NCI-H345 (cell line): Measurements from ENCODE around the gene AKAP13.
"Not testable (repeated sequence)": the region's sequence is repeated elsewhere in the genome, so short reads cannot be mapped to it uniquely, and the experiment has no call there.

Source experiments
- DNase-seq: peaks from one replicate; lab custom pipeline; 2025; lab: John Stamatoyannopoulos, UW

AKAP13 gene, protein sequence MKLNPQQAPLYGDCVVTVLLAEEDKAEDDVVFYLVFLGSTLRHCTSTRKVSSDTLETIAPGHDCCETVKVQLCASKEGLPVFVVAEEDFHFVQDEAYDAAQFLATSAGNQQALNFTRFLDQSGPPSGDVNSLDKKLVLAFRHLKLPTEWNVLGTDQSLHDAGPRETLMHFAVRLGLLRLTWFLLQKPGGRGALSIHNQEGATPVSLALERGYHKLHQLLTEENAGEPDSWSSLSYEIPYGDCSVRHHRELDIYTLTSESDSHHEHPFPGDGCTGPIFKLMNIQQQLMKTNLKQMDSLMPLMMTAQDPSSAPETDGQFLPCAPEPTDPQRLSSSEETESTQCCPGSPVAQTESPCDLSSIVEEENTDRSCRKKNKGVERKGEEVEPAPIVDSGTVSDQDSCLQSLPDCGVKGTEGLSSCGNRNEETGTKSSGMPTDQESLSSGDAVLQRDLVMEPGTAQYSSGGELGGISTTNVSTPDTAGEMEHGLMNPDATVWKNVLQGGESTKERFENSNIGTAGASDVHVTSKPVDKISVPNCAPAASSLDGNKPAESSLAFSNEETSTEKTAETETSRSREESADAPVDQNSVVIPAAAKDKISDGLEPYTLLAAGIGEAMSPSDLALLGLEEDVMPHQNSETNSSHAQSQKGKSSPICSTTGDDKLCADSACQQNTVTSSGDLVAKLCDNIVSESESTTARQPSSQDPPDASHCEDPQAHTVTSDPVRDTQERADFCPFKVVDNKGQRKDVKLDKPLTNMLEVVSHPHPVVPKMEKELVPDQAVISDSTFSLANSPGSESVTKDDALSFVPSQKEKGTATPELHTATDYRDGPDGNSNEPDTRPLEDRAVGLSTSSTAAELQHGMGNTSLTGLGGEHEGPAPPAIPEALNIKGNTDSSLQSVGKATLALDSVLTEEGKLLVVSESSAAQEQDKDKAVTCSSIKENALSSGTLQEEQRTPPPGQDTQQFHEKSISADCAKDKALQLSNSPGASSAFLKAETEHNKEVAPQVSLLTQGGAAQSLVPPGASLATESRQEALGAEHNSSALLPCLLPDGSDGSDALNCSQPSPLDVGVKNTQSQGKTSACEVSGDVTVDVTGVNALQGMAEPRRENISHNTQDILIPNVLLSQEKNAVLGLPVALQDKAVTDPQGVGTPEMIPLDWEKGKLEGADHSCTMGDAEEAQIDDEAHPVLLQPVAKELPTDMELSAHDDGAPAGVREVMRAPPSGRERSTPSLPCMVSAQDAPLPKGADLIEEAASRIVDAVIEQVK (N-terminal part only)

DNA sequence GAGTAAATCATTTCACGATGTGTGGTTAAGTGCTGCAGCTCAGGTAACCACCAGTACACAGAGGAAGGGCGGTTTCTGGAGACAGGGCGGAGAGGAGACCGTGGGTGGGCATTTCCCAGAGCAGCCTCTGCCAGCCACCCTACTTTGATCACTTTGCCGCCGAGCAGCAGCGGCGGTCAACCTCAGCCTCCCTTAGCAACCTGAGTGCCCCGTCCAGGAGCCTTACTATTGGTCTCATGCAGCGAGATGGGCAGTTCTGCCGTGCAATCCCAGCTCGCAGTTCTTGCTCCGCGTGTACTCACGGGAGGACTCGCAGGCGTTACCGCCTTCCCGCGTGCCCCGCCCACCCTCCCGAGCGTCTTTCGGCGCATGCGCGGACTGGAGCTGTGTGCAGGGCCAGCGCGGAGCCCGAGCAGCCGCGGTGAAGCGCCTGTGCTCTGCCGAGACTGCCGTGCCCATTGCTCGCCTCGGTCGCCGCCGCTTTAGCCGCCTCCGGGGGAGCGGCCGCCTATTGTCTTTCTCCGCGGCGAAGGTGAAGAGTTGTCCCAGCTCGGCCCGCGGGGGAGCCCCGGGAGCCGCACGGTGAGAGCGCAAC, at the start of gene AKAP13:
Gene AKAP13, plus strand, starts transcription at position 387 of the 595 bp plus-strand sequence. CDS start 105,118 bp downstream, outside the sequence.
- peak; percentile 96 for DNase-seq

DNA sequence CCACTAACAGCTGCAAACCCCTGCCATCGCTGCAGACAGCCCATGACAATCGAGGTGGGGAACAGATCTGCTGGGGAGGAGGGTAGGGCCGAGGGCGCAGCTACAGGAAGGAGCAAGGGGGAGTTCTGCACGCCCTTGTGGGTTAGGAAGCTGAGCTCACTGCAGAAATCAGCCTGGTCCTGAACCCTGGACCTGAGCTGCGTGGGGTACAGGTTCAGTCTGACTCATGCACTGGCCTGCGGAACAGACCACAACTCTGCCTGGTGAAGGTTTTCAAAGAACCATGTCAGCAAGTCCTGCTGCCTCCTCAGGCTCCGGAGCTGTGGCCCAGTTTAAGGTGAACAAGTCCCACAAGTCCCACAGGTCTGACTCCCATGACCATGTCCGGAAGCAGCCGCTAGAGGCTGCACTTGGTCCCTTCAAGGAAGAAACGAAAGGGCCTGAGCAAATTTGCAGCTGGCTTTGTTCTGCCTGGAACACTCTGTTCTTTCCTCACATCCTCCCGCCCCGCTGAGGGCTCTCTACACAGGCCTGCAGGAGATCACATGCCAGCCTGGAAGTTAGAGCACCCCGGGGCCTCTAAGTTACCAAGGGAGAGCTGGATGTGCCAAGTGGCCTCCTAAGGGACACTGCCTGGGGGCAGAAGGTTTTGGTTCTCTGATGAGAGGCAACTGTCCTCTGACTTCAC, 49.4 kb upstream of the AKAP13 start:
- no peak for DNase-seq

DNA sequence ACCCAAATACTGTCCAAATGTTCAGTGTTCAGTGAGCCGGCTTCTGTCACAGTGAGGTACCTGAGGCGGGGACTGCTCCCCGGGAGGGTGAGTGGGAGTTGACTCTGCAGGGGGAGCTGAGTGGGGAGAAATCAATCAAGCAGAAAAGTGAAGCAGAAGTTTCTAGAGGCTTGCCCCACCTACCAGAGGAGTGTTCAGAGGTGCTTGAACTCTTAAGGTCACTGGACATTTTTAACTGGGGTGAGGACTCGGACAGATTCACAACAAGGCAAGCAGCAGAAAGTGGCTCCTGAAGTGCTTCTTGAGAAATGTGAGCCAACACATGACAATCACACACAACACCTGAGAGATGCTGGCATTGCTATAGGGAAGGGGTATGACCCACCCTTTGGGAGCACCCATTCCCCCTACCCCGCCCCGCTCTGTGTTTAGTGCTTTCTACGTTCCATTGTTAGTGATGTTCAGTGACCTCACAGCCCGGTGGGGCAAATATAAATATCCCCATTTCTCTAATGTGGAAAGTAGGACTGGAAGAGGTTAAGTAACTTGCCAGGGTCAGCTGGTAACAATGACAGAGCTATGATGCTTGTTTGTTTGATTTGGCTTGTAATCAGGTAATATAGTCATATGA, 48.6 kb upstream of the AKAP13 start:
- no peak for DNase-seq

DNA sequence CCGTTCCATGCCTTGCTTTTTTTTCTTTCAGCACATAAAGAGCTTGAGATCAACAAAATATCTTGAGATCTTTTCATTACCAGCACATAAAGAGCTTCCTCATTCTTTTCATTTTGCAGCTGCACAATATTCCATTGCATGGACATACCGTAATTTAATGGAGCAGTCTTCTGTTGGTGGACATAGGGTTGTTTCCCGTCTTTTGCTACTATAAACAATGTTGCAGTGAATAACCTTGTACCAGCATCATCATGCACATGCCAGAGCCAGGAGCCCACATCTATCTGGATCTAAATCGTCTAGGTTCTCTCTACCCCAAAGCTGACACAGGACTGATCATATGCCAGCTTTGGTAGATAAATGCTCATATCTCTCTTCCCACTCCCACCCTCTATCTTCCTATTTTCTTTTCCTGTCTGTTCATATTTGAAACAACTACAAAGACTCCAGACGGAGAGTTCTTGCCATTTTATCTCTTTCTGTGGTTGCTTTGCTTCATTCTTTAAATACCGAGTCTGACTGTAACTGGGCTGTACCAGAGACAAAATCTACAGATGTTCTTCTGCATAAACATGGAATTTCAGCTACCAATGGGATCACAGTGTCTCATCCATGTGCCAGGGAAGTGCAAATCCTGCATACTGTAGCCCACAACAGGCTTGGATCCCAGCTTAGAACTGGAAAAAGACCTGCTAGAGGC, 47.1 kb upstream of the AKAP13 start:
- no peak for DNase-seq

DNA sequence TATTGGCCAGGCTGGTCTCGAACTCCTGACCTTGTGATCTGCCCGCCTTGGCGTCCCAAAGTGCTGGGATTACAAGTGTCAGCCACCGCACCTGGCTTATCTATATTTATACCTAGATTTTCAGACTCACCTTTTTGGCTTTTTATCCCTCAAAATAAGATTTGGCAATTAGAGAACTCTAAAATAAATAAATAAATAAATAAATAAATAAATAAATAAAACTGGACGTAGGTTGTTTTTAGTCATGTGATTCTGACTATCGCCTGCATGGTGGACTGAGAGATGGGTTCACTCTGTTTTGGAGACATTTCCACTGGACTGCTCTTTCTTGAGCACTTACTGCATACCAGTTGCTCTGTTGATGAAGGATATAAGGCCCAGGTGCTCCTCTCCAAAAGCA, 46.2 kb upstream of the AKAP13 start:
- DNase-seq, result no peak

DNA sequence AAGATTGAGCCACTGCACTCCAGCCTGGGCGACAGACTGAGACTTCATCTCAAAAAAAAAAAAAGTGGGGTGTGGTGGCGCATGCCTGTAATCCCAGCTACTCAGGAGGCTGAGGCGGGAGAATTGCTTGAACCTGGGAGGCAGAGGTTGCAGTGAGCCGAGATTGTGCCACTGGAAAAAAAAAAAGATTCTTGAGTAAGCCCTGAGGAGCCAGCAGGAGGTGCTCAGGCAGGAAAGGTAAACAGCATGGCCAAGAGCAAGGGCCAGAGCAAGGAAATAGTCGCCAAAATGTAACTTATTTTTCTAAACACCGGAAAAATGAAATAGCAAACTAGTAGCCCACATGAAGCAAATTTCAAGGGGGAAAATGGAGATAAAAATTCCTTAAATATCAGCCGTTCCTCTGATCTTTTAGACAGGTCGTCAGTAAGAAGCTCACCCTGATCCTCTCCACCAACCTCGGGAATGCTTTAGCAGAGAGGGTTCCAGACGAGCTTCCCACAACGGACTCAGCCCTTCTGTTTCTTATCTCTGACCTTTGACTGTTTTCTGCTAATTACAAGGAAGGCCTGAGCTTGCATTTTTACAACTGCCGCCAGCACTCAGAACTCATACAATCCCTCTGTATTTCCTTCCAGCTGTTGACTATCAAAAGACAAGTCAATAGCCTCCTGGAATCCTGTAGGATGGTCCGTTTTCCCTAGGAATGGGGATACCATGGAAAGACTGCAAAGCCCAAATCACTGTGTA, 45.0 kb upstream of the AKAP13 start:
- DNase-seq, result no peak

DNA sequence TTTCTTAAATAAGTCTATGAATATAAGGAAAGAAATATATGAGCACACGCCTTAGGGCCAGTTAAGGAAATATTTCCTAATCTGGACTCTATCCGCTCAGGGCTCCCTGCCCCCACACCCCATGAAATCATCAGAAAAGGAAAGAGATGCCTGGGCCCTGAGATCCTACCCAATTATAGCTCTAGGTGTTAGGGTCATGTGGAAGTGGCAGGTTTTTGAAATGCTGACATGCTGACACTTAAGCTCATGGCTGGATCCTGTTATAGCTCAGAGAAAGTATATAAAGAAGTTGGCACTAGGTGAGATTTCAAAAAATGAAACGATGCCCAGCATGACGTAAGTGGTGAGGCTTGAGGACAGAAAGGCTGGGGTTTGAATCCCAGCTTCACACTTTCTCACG, 43.5 kb upstream of the AKAP13 start:
- DNase-seq, result no peak

DNA sequence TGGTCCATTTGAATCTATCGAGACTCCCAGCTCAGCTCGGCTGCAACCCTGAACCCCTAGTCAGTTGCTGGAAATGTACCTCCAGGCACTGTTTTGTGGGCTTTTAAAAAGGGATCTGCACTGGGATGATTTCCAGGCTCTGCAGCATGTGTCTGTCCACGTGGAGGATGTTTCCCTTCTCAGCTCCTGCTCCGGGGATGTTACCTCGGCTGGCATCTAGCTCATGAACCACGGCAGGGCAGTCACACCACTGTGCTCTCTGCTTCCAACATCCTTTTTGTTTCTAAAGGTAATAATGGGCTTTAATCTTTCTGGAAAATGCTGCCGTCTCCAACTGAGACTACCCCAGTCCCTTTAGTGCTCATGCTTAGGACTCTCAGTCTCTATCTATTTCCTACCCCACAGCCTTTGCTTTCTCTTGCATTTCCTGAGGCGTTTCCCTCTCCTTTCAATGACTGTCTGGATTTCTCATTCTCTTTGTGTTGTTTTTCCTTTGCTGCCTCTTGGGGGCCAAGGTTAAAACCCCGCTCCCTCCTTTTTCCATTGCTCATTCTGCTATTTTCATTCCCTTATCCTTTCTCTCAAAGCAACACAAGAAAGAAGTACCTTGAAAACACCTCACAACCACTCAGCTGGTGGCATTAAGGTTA, 42.9 kb upstream of the AKAP13 start:
- DNase-seq, result no peak

- no peak for DNase-seq
Observed at GRCh38 chr15:85340321-85340665, 40.1 kb upstream of the AKAP13 start.

DNA sequence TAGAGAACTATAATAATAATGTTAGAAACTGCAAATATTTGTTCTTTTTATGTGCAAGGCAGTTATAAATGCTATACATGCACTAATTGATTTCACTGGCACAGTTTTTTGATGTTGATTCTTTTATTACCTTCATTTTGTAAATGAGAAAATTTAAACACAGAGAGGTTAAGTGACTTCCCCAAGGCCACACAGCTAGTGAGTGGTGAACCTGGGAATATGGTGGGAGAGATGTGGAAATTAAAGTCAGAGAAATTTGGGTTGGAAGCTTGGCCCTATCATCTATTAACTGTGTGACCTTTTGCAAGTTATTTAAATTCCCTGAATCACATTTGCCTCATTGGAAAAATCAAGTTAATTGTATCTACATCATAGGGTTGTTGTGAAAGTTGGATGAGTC, 39.6 kb upstream of the AKAP13 start:
- DNase-seq, result no peak

- not testable (repeated sequence) for DNase-seq
Observed at GRCh38 chr15:85342163-85342562, 38.2 kb upstream of the AKAP13 start.

GRCh38 chr15:85343443-85343842, 37.0 kb upstream of the AKAP13 start:
- not testable (repeated sequence) for DNase-seq

- not testable (repeated sequence) for DNase-seq
Observed at GRCh38 chr15:85344241-85344640, 36.2 kb upstream of the AKAP13 start.

GRCh38 chr15:85344653-85345114, 35.7 kb upstream of the AKAP13 start:
- DNase-seq, result not testable (repeated sequence)

GRCh38 chr15:85345196-85345918, 35.0 kb upstream of the AKAP13 start:
- DNase-seq, result not testable (repeated sequence)

DNA sequence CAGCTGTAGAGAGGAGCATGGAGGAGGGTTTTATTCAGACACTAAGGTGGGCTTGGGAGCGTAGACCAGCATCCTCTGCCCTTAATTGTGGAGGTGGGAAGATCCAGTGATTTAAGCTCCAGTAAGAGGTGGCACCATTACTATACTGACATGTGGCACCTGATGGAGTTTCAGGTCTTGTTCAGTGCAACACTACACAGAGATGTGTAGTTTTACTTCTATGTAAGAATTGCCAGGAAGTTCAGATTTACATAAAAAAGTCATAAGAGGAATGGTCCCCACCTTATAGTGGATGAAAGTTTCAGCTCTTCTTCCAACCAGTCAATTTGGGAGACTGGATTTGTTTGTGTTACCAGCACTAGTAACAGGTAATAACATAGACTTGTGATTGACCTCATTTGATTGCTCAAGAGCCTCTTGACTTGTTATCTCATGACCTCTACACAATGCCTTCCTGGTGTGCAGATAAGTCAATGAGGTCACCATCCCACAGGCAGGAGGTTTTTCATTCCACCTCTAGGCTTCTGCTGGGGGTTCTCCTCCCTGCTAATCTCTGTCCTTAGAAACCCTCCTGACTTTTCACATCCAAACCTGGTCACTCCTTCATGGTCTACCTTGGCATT, 33.8 kb upstream of the AKAP13 start:
- DNase-seq, result not testable (repeated sequence)

- not testable (repeated sequence) for DNase-seq
Observed at GRCh38 chr15:85347264-85348047, 32.9 kb upstream of the AKAP13 start.
